OCI-LY1 (cell line): ENCODE measurements around the gene DUSP7.

Experiments used
- H2AFZ ChIP-seq: fragments of 200-600 bp; sonication (generic), shearing (Covaris generic); 2 replicates; pipeline ENCODE4 v1.6.0; 2014; ENCODE audit warnings: antibody characterized with exemption, mild to moderate bottlenecking, low read length
- H3F3A ChIP-seq: fragments of 200-600 bp; sonication (generic), shearing (Covaris generic); 2 replicates; pipeline ENCODE4 v1.6.0; 2014; ENCODE audit warnings: mild to moderate bottlenecking, antibody characterized with exemption, low read length, moderate library complexity; ENCODE audit not compliant: insufficient read depth
- H3K27ac ChIP-seq: fragments of 200-600 bp; sonication (generic); 2 replicates; pipeline ENCODE4 v1.5.1; 2014; ENCODE audit warnings: low read length, mixed run types, mild to moderate bottlenecking, low read depth; ENCODE audit not compliant: poor library complexity, severe bottlenecking
- H3K27me3 ChIP-seq: fragments of 200-600 bp; sonication (generic); 2 replicates; pipeline ENCODE4 v1.6.0; 2014; ENCODE audit warnings: antibody characterized with exemption, mild to moderate bottlenecking, low read length, moderate library complexity; ENCODE audit not compliant: insufficient read depth
- H3K36me3 ChIP-seq: fragments of 200-600 bp; sonication (generic); 2 replicates; pipeline ENCODE4 v1.6.1; 2014; ENCODE audit warnings: mild to moderate bottlenecking, antibody characterized with exemption, low read length, moderate library complexity, mixed read lengths; ENCODE audit not compliant: insufficient read depth
- H3K4me1 ChIP-seq: fragments of 200-600 bp; sonication (generic); 2 replicates; pipeline ENCODE4 v1.5.1; 2014; ENCODE audit warnings: mild to moderate bottlenecking, low read length, moderate library complexity; ENCODE audit not compliant: insufficient read depth, severe bottlenecking
- H3K4me2 ChIP-seq: fragments of 200-600 bp; sonication (generic), shearing (Covaris generic); 2 replicates; pipeline ENCODE4 v1.6.1; 2014; ENCODE audit warnings: low read length
- H3K4me3 ChIP-seq: fragments of 200-600 bp; sonication (generic); 2 replicates; pipeline ENCODE4 v1.5.1; 2014; ENCODE audit warnings: low read length, low read depth, mild to moderate bottlenecking, mixed read lengths; ENCODE audit not compliant: poor library complexity, severe bottlenecking
- H3K79me2 ChIP-seq: fragments of 200-600 bp; shearing (Covaris generic); 2 replicates; pipeline ENCODE4 v1.6.1; 2016; ENCODE audit warnings: mixed run types, low read length, mixed read lengths; ENCODE audit not compliant: insufficient read depth
- H3K9ac ChIP-seq: fragments of 200-600 bp; sonication (generic), shearing (Covaris generic); 2 replicates; pipeline ENCODE4 v1.6.1; 2014; ENCODE audit warnings: mild to moderate bottlenecking, low read length, mixed read lengths
- H3K9me2 ChIP-seq: fragments of 200-600 bp; sonication (generic), shearing (Covaris generic); 2 replicates; pipeline ENCODE4 v1.6.1; 2014; ENCODE audit warnings: low read depth, mild to moderate bottlenecking, low read length, mixed read lengths
- H3K9me3 ChIP-seq: fragments of 200-600 bp; shearing (Covaris generic); 2 replicates; pipeline ENCODE4 v1.6.1; 2014; ENCODE audit warnings: low read length, mixed read lengths
- H4K20me1 ChIP-seq: fragments of 200-600 bp; sonication (generic), shearing (Covaris generic); 2 replicates; pipeline ENCODE4 v1.6.0; 2016; ENCODE audit warnings: mild to moderate bottlenecking, low read length; ENCODE audit not compliant: insufficient read depth
- EZH2 ChIP-seq: fragments of 200-600 bp; sonication (generic), shearing (Covaris generic); IDR thresholded peaks from 2 replicates; pipeline ENCODE4 v1.8.0; 2017; ENCODE audit warnings: borderline replicate concordance, mixed run types, mild to moderate bottlenecking, antibody characterized with exemption, low read length, moderate library complexity, mixed read lengths
- TF ChIP-seq, protein P1 (sequence below): fragments of 200-600 bp; sonication (generic), shearing (Covaris generic); IDR thresholded peaks from 2 replicates; pipeline ENCODE4 v1.5.1; 2017; ENCODE audit warnings: mild to moderate bottlenecking, antibody characterized with exemption, low read length, moderate library complexity, mixed read lengths

The DUSP7 gene

DNA sequence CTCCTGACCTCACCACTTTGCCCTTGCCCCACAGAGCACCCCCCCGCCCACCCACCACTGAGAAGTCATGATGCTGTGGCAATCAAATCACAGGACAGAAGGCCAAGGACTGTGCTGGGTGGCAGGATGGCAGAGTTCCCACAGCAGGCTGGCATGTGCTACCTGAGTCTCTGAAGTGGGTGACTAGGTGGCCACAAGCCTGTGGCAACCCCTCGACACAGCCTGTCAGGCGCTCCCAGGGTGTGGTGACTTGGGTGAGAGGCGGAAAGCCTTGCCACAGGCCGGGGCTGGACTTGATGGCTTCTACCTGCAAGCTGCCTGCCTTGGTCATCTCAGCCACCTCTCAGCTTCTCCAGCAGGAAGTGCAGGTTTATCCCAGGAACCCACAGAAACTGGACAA lies 15.6 kb upstream of the DUSP7 start:
- H3K4me3 ChIP-seq, result no peak overlapping the region
- H3K36me3 ChIP-seq, result peaks cover 7% of the 10 kb centered on the region; the same call in 1 of the 2 replicates
- no peak overlapping the region for H3K27ac ChIP-seq
- H3K9me2 ChIP-seq, result no peaks in the 10 kb centered on the region
- no peak overlapping the region for H3K4me2 ChIP-seq
- H3K27me3 ChIP-seq, result no peaks in the 10 kb centered on the region
- no peak for TF ChIP-seq EZH2
- TF ChIP-seq, protein P1, sequence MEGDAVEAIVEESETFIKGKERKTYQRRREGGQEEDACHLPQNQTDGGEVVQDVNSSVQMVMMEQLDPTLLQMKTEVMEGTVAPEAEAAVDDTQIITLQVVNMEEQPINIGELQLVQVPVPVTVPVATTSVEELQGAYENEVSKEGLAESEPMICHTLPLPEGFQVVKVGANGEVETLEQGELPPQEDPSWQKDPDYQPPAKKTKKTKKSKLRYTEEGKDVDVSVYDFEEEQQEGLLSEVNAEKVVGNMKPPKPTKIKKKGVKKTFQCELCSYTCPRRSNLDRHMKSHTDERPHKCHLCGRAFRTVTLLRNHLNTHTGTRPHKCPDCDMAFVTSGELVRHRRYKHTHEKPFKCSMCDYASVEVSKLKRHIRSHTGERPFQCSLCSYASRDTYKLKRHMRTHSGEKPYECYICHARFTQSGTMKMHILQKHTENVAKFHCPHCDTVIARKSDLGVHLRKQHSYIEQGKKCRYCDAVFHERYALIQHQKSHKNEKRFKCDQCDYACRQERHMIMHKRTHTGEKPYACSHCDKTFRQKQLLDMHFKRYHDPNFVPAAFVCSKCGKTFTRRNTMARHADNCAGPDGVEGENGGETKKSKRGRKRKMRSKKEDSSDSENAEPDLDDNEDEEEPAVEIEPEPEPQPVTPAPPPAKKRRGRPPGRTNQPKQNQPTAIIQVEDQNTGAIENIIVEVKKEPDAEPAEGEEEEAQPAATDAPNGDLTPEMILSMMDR, result no peak
- H3K79me2 ChIP-seq, result no peaks in the 10 kb centered on the region
- no peak overlapping the region for H2AFZ ChIP-seq
- no peaks in the 10 kb centered on the region for H3K9me3 ChIP-seq
- no peaks in the 10 kb centered on the region for H4K20me1 ChIP-seq
- H3F3A ChIP-seq, result no peaks in the 10 kb centered on the region
- H3K4me1 ChIP-seq, result no peaks in the 10 kb centered on the region
- H3K9ac ChIP-seq, result no peak overlapping the region

DNA sequence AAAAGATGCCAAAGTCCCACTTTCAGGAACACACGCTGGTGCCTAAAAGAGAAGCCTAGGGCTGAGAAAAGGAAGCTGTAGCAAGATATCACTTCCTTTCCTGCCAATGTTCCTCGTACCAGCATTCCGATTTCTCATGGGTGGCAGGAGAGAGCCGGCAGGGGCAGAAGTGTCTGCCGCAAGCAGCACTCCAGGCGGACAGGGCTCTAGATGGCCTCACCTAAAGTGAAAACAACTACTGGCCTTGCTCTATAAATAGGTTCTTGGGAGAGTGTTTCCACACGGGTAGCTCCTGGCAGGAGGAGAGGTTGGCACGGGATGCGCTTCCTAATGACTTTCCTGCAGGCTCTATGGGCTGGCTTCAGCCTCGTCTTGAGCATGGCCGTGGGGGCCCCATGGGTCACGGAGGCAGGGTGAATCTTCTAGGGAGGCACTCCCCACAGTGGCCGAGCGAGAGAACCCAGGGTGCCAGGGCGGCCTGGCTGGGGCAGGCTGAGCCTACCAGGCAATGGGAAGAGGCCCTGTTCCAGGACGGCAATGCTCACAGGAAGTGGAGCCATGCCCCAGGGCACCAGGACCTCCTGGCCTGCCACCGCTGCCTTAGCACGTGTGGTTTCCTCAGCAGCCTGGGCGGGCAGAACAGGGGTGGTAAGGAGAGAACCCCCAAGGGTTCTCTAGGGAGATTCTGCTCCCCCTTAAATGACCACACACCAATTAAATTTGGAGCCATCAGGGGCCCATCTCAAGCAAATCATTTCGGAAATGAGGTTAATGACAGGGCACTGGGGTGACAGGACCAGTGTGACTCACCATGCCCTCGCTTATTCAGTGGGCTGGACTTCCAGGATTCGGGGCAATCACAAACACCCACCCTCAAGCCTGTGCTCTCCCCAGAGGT lies 14.6 kb upstream of the DUSP7 start:
- H3F3A ChIP-seq, result no peaks in the 10 kb centered on the region
- no peak overlapping the region for H2AFZ ChIP-seq
- no peak overlapping the region for H3K27ac ChIP-seq
- no peaks in the 10 kb centered on the region for H4K20me1 ChIP-seq
- H3K4me2 ChIP-seq, result no peak overlapping the region
- no peaks in the 10 kb centered on the region for H3K27me3 ChIP-seq
- TF ChIP-seq, protein P1, result no peak
- TF ChIP-seq EZH2, result no peak
- no peaks in the 10 kb centered on the region for H3K4me1 ChIP-seq
- H3K9me2 ChIP-seq, result no peaks in the 10 kb centered on the region
- no peaks in the 10 kb centered on the region for H3K9me3 ChIP-seq
- H3K9ac ChIP-seq, result no peak overlapping the region
- no peaks in the 10 kb centered on the region for H3K79me2 ChIP-seq
- H3K36me3 ChIP-seq, result peaks cover 7% of the 10 kb centered on the region; the same call in 1 of the 2 replicates
- no peak overlapping the region for H3K4me3 ChIP-seq

DNA sequence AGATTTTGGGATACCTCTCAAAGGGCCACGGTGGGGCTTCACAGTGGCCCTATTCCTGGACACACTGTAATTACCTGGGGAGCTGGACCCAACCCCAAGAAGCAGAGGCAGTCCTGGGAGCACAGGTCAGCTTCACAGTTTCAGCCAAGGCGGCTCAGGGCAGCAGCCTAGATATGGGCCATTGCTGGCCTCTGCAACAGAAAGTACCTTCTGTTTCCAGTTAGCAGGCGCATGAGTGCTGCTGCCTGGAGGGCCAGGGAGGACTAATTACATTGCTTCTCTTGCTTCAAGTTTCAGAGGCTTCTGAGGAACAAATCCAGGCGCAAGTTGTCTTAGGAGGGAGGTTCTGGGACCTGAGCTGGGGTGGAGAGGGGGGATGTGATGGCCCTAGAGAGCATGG lies 13.5 kb upstream of the DUSP7 start:
- no peaks in the 10 kb centered on the region for H3K9me2 ChIP-seq
- H3K9me3 ChIP-seq, result no peaks in the 10 kb centered on the region
- no peaks in the 10 kb centered on the region for H3K4me1 ChIP-seq
- H3K4me2 ChIP-seq, result no peak overlapping the region
- no peak overlapping the region for H3K27ac ChIP-seq
- no peak overlapping the region for H3K9ac ChIP-seq
- no peaks in the 10 kb centered on the region for H4K20me1 ChIP-seq
- H3K4me3 ChIP-seq, result no peak overlapping the region
- H3K36me3 ChIP-seq, result peaks cover under 1% of the 10 kb centered on the region; the same call in 1 of the 2 replicates
- H3F3A ChIP-seq, result no peaks in the 10 kb centered on the region
- H3K79me2 ChIP-seq, result no peaks in the 10 kb centered on the region
- TF ChIP-seq, protein P1, result no peak
- no peak for TF ChIP-seq EZH2
- no peak overlapping the region for H2AFZ ChIP-seq
- H3K27me3 ChIP-seq, result peaks cover 6% of the 10 kb centered on the region; the same call in 1 of the 2 replicates
